SK-N-SH (cell line): Measurements from ENCODE around the gene SH3BP1. TPM values are rescaled to one million over a fixed set of nuclear protein-coding genes. Genes with fewer than 3 reads are reported as not detected.

ENCODE experiments used
- CTCF ChIA-PET: fragments of 300-600, 350-600 bp; formaldehyde crosslinking; extraction: SDS; loops from one replicate; lab custom pipeline; 2021; lab: Yijun Ruan, JAX
- POLR2A ChIA-PET: fragments of 350-600 bp; sonication (Branson Sonifier 250); formaldehyde crosslinking; extraction: SDS; loops from one replicate; lab custom pipeline; 2020; ENCODE audit warnings: antibody characterized with exemption, inconsistent platforms; lab: Yijun Ruan, JAX
- DNase-seq: peaks from one replicate; pipeline ENCODE4 v3.0.0; 2012
- H2AFZ ChIP-seq: fragments of 200-600 bp; sonication (generic); 2 replicates; pipeline ENCODE4 v1.8.1; 2016; ENCODE audit warnings: antibody characterized with exemption, mild to moderate bottlenecking, low read depth
- H3F3A ChIP-seq: fragments of 200-600 bp; sonication (generic); replicated peaks from 2 replicates; pipeline ENCODE3; 2016; ENCODE audit warnings: antibody characterized with exemption, mild to moderate bottlenecking; ENCODE audit not compliant: insufficient read depth
- H3K27ac ChIP-seq, 2 experiments: fragments of 200-500 bp in 1 of 2; fragments of 200-600 bp in 1 of 2; sonication (Bioruptor generic) in 1 of 2; sonication (generic), shearing (Covaris generic) in 1 of 2; 2 replicates each; pipeline versions ENCODE4 v1.5.1 to v1.6.1; 2014 to 2016; ENCODE audit warnings: low read depth in 2 of 2, inconsistent platforms in 1 of 2, low read length in 1 of 2, mild to moderate bottlenecking in 1 of 2, mixed read lengths in 1 of 2
- H3K27me3 ChIP-seq: fragments of 200-600 bp; sonication (generic), shearing (Covaris generic); 2 replicates; pipeline ENCODE4 v1.6.1; 2016; ENCODE audit warnings: mixed run types; ENCODE audit not compliant: insufficient read depth
- H3K36me3 ChIP-seq, 2 experiments: fragments of 200-500 bp in 1 of 2; fragments of 200-600 bp in 1 of 2; sonication (Bioruptor generic) in 1 of 2; sonication (generic) in 1 of 2; replicated peaks in 1 of 2; 2 replicates each; pipeline versions ENCODE3 to v1.5.1; 2014 to 2016; ENCODE audit warnings: low read length in 1 of 2, mild to moderate bottlenecking in 1 of 2; ENCODE audit not compliant: insufficient read depth in 2 of 2, control insufficient read depth in 1 of 2
- H3K4me1 ChIP-seq, 2 experiments: fragments of 200-500 bp in 1 of 2; fragments of 200-600 bp in 1 of 2; sonication (Bioruptor generic) in 1 of 2; sonication (generic), shearing (Covaris generic) in 1 of 2; 2 replicates each; pipeline versions ENCODE4 v1.5.1 to v1.6.1; 2014 to 2016; ENCODE audit warnings: low read depth in 1 of 2, low read length in 1 of 2, mixed run types in 1 of 2; ENCODE audit not compliant: insufficient read depth in 2 of 2, control insufficient read depth in 1 of 2
- H3K4me2 ChIP-seq: fragments of 200-600 bp; sonication (generic), shearing (Covaris generic); 2 replicates; pipeline ENCODE4 v1.6.1; 2017; ENCODE audit warnings: mixed run types
- H3K4me3 ChIP-seq, 2 experiments: fragments of 200-500 bp in 1 of 2; fragments of 200-600 bp in 1 of 2; sonication (Bioruptor generic) in 1 of 2; sonication (generic), shearing (Covaris generic) in 1 of 2; 2 replicates each; pipeline versions ENCODE4 v1.5.1 to v1.8.1; 2014 to 2016; ENCODE audit warnings: low read depth in 2 of 2, inconsistent platforms in 1 of 2, low read length in 1 of 2, mild to moderate bottlenecking in 1 of 2, mixed read lengths in 1 of 2, moderate library complexity in 1 of 2
- H3K79me2 ChIP-seq: fragments of 200-600 bp; sonication (generic); 2 replicates; pipeline ENCODE4 v1.8.1; 2017; ENCODE audit warnings: mild to moderate bottlenecking; ENCODE audit not compliant: insufficient read depth
- H3K9ac ChIP-seq: fragments of 200-600 bp; sonication (generic); 2 replicates; pipeline ENCODE4 v1.6.1; 2017; ENCODE audit warnings: mixed run types
- H3K9me2 ChIP-seq: fragments of 200-600 bp; sonication (generic); 2 replicates; pipeline ENCODE4 v1.6.1; 2017; ENCODE audit warnings: mixed run types
- H3K9me3 ChIP-seq: fragments of 200-600 bp; sonication (generic); 2 replicates; pipeline ENCODE4 v1.6.1; 2017; ENCODE audit warnings: mixed run types, mild to moderate bottlenecking, moderate library complexity
- H4K20me1 ChIP-seq: fragments of 200-600 bp; sonication (generic); 2 replicates; pipeline ENCODE4 v1.6.1; 2017; ENCODE audit warnings: mild to moderate bottlenecking, mixed run types; ENCODE audit not compliant: insufficient read depth
- CHD2 ChIP-seq: fragments of 150-350 bp; IDR thresholded peaks from 2 replicates; pipeline ENCODE4 v1.6.1; 2018; ENCODE audit warnings: low read length; ENCODE audit not compliant: partially characterized antibody
- ELF1 ChIP-seq: IDR thresholded peaks from 2 replicates; pipeline ENCODE4 v1.4.0; 2012
- EP300 ChIP-seq, 2 experiments: IDR thresholded peaks; 2 replicates each; pipeline versions ENCODE4 v1.4.0 to v1.6.1; 2012; ENCODE audit warnings: borderline replicate concordance in 1 of 2, low read depth in 1 of 2, low read length in 1 of 2
- EZH2phosphoT487 ChIP-seq: fragments of 200-600 bp; sonication (generic); IDR thresholded peaks from 2 replicates; pipeline ENCODE4 v1.6.1; 2017; ENCODE audit warnings: low read depth, mixed run types, mild to moderate bottlenecking, antibody characterized with exemption, moderate library complexity, borderline replicate concordance
- FOXJ3 ChIP-seq: sonication (generic); formaldehyde crosslinking; IDR thresholded peaks from 2 replicates; pipeline ENCODE4 v1.5.1; 2020; ENCODE audit warnings: mild to moderate bottlenecking, missing genetic modification reagents
- FOXM1 ChIP-seq: IDR thresholded peaks from 2 replicates; pipeline ENCODE4 v1.4.0; 2012; ENCODE audit warnings: low read depth, mild to moderate bottlenecking
- JUND ChIP-seq: IDR thresholded peaks from 2 replicates; pipeline ENCODE4 v1.4.0; 2012
- NFIC ChIP-seq: IDR thresholded peaks from 2 replicates; pipeline ENCODE4 v1.4.0; 2012; ENCODE audit warnings: borderline replicate concordance
- NRF1 ChIP-seq: IDR thresholded peaks from 2 replicates; pipeline ENCODE4 v1.6.1; 2012; ENCODE audit warnings: low read depth, mild to moderate bottlenecking, low read length
- POLR2AphosphoS5 ChIP-seq: IDR thresholded peaks from 2 replicates; pipeline ENCODE4 v1.6.1; 2012; ENCODE audit warnings: low read depth, low read length
- RAD21 ChIP-seq: IDR thresholded peaks from 2 replicates; pipeline ENCODE4 v1.6.1; 2012; ENCODE audit warnings: mild to moderate bottlenecking, low read length
- RCOR1 ChIP-seq: fragments of 150-350 bp; IDR thresholded peaks from 2 replicates; pipeline ENCODE4 v1.6.1; 2017; ENCODE audit warnings: antibody characterized with exemption, low read length
- RFX5 ChIP-seq: IDR thresholded peaks from 2 replicates; pipeline ENCODE4 v1.6.1; 2012; ENCODE audit warnings: mild to moderate bottlenecking, improper control_type of control experiment, low read length
- RXRA ChIP-seq: IDR thresholded peaks from 2 replicates; pipeline ENCODE4 v1.4.0; 2012; ENCODE audit warnings: low read depth, mild to moderate bottlenecking, borderline replicate concordance
- SIN3A ChIP-seq: IDR thresholded peaks from 2 replicates; pipeline ENCODE4 v1.6.1; 2012; ENCODE audit warnings: low read depth, mild to moderate bottlenecking, low read length, moderate library complexity, borderline replicate concordance
- SMC3 ChIP-seq: IDR thresholded peaks from 2 replicates; pipeline ENCODE4 v1.6.1; 2012; ENCODE audit warnings: low read depth, low read length, improper control_type of control experiment
- TAF1 ChIP-seq: IDR thresholded peaks from 2 replicates; pipeline ENCODE4 v1.6.1; 2012; ENCODE audit warnings: low read depth, mild to moderate bottlenecking, low read length, moderate library complexity, borderline replicate concordance
- TEAD4 ChIP-seq: IDR thresholded peaks from 2 replicates; pipeline ENCODE4 v1.4.0; 2012; ENCODE audit warnings: mild to moderate bottlenecking, borderline replicate concordance; ENCODE audit not compliant: insufficient read depth
- WGBS: methylation state at CpG from one replicate; pipeline ENCODE4 v1.1.6; 2017; ENCODE audit warnings: low lambda C conversion rate; 5-methylcytosine and 5-hydroxymethylcytosine counted together
- polyA plus RNA-seq, 3 experiments: library from polyadenylated mRNA; depleted of rRNA; stranded (reverse); fragments of >200 nt; gene quantifications; 2 replicates each; pipeline ENCODE4 v1.2.3, GENCODE V29; 2012
- TF ChIP-seq, protein P1 (sequence below): fragments of 200-600 bp; sonication (generic); IDR thresholded peaks from 2 replicates; pipeline ENCODE4 v1.6.1; 2017; ENCODE audit warnings: antibody characterized with exemption, mild to moderate bottlenecking, moderate library complexity
- TF ChIP-seq, protein P2 (sequence below): fragments of 150-350 bp; IDR thresholded peaks from 2 replicates; pipeline ENCODE4 v1.6.1; 2017; ENCODE audit warnings: antibody characterized with exemption, low read length, low read depth, borderline replicate concordance
- TF ChIP-seq, protein P3 (sequence below): fragments of 150-350 bp; IDR thresholded peaks from 2 replicates; pipeline ENCODE4 v1.6.1; 2016; ENCODE audit warnings: mild to moderate bottlenecking, low read depth, low read length
- TF ChIP-seq, protein P4 (sequence below): IDR thresholded peaks from 2 replicates; pipeline ENCODE4 v1.4.0; 2012; ENCODE audit warnings: low read depth, borderline replicate concordance

SH3BP1 gene
- polyA plus RNA-seq, 1 of the 3 experiments (the other 2 are of a cell fraction), result 8.9 TPM

DNA sequence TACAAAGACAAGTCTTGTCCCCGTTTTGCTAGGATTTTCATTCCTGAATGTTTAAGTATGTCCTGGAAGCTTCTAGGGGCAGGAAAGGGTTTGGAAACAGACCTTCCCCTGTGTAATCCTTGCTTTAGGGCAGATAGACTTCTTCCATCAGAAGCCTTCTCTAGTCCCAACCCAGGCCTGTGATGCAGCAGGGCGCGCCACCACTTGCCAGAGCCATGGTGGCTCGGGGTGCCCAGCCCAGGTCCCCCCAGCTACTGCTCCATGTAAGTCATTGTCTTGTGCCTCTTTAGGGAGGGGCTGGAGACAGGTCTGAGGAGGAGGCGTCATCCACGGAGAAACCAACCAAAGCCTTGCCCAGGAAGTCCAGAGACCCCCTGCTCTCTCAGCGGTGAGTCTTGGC, 50.9 kb downstream of the SH3BP1 start:
- CTCF ChIA-PET, result interaction anchor here (2.5 to 44.3 kb wide), 2 partner anchors 9 to 57 kb away, joined by 8 to 898 read pairs; partner anchors contain the start of gene SH3BP1
- H3K27me3 ChIP-seq, result no peaks in the 10 kb centered on the region

DNA sequence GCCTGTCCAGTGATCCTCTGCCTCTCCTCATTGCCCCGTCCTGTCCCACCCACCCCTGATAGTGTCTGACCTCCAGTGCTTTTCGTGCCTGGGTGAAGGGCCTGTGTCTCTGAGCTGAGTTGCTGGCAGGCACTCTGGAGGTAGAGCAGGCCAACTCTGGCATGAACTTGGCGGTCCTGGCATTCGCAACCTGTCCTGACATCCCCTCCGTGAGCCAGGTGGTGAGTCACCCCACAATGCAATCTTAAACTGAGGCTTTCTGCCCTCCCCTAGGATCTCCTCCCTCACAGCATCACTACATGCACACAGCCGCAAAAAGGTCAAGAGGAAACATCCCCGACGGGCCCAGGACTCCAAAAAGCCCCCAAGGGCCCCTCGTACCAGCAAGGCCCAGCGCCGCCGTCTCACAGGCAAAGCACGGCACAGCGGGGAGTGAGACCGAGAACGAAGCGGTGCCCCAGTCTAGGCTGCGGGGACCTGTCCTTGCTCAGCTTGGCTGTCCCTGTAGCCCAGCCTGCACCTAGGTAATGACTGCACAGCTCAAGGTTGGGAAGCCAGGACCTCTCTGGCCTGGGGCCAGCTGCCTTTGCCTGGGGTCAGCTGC, 51.5 kb downstream of the SH3BP1 start:
- POLR2A ChIA-PET, result no interaction called here
- H3K36me3 ChIP-seq, result peaks cover 12 to 43% of the 10 kb centered on the region in 2 experiments
- H3K9ac ChIP-seq, result no peak overlapping the region
- H3K79me2 ChIP-seq, result peaks cover 20% of the 10 kb centered on the region
- H3K4me3 ChIP-seq, result no peak overlapping the region
- 79% methylated on average over 3 of the region's 18 CpGs for WGBS
- H3K4me1 ChIP-seq, result peaks cover 1 to 13% of the 10 kb centered on the region in 2 experiments; a peak in 2 of 4 replicates
- CTCF ChIA-PET, result interaction anchor here (2.5 to 44.3 kb wide), 2 partner anchors 9 to 57 kb away, joined by 8 to 898 read pairs; partner anchors contain the start of gene SH3BP1
- no peak overlapping the region for H3K27ac ChIP-seq
- no peak overlapping the region for H2AFZ ChIP-seq
- no peaks in the 10 kb centered on the region for H4K20me1 ChIP-seq
- no peaks in the 10 kb centered on the region for H3K27me3 ChIP-seq
- peaks cover 11% of the 10 kb centered on the region for H3F3A ChIP-seq
- DNase-seq, result no peak
- H3K9me2 ChIP-seq, result no peaks in the 10 kb centered on the region
- H3K9me3 ChIP-seq, result no peaks in the 10 kb centered on the region
- H3K4me2 ChIP-seq, result no peak overlapping the region
- no peak for TF ChIP-seq EZH2phosphoT487
- TF ChIP-seq ELF1, result no peak
- no peak for TF ChIP-seq TEAD4
- TF ChIP-seq, protein P1, sequence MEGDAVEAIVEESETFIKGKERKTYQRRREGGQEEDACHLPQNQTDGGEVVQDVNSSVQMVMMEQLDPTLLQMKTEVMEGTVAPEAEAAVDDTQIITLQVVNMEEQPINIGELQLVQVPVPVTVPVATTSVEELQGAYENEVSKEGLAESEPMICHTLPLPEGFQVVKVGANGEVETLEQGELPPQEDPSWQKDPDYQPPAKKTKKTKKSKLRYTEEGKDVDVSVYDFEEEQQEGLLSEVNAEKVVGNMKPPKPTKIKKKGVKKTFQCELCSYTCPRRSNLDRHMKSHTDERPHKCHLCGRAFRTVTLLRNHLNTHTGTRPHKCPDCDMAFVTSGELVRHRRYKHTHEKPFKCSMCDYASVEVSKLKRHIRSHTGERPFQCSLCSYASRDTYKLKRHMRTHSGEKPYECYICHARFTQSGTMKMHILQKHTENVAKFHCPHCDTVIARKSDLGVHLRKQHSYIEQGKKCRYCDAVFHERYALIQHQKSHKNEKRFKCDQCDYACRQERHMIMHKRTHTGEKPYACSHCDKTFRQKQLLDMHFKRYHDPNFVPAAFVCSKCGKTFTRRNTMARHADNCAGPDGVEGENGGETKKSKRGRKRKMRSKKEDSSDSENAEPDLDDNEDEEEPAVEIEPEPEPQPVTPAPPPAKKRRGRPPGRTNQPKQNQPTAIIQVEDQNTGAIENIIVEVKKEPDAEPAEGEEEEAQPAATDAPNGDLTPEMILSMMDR, result no peak
- TF ChIP-seq FOXJ3 (CRISPR knock-in tag), result no peak
- TF ChIP-seq SMC3, result no peak
- no peak for TF ChIP-seq EP300 (IDR thresholded peaks at IDR 0.05; ENCODE audit: borderline replicate concordance in 1 of 2, low read depth in 1 of 2, low read length in 1 of 2)
- no peak for TF ChIP-seq POLR2AphosphoS5
- no peak for TF ChIP-seq CHD2
- TF ChIP-seq RCOR1, result no peak

More for the DNA sequence above, 50.9 kb downstream of the SH3BP1 start:
- no peak overlapping the region for H3K4me2 ChIP-seq
- H3K4me1 ChIP-seq, result peaks cover 0 to 9% of the 10 kb centered on the region in 2 experiments; a peak in 1 of 4 replicates
- H3K4me3 ChIP-seq, result no peak overlapping the region
- DNase-seq, result no peak
- peaks cover 20% of the 10 kb centered on the region for H3K79me2 ChIP-seq
- H3K9me2 ChIP-seq, result no peaks in the 10 kb centered on the region
- POLR2A ChIA-PET, result no interaction called here
- H3K9ac ChIP-seq, result no peak overlapping the region
- H3K9me3 ChIP-seq, result no peaks in the 10 kb centered on the region
- no peak for TF ChIP-seq SIN3A
- no peak for TF ChIP-seq POLR2AphosphoS5
- TF ChIP-seq, protein P2, sequence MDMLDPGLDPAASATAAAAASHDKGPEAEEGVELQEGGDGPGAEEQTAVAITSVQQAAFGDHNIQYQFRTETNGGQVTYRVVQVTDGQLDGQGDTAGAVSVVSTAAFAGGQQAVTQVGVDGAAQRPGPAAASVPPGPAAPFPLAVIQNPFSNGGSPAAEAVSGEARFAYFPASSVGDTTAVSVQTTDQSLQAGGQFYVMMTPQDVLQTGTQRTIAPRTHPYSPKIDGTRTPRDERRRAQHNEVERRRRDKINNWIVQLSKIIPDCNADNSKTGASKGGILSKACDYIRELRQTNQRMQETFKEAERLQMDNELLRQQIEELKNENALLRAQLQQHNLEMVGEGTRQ, result no peak
- TF ChIP-seq RAD21, result no peak
- no peak for TF ChIP-seq ELF1
- TF ChIP-seq, protein P3, sequence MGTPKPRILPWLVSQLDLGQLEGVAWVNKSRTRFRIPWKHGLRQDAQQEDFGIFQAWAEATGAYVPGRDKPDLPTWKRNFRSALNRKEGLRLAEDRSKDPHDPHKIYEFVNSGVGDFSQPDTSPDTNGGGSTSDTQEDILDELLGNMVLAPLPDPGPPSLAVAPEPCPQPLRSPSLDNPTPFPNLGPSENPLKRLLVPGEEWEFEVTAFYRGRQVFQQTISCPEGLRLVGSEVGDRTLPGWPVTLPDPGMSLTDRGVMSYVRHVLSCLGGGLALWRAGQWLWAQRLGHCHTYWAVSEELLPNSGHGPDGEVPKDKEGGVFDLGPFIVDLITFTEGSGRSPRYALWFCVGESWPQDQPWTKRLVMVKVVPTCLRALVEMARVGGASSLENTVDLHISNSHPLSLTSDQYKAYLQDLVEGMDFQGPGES, result no peak
- no peak for TF ChIP-seq TAF1
- TF ChIP-seq FOXJ3 (CRISPR knock-in tag), result no peak
- no peak for TF ChIP-seq FOXM1
- no peak for TF ChIP-seq CHD2
- no peak for TF ChIP-seq NRF1
- no peak for TF ChIP-seq EP300 (IDR thresholded peaks at IDR 0.05; ENCODE audit: borderline replicate concordance in 1 of 2, low read depth in 1 of 2, low read length in 1 of 2)
- TF ChIP-seq RFX5, result no peak
- TF ChIP-seq, protein P4, sequence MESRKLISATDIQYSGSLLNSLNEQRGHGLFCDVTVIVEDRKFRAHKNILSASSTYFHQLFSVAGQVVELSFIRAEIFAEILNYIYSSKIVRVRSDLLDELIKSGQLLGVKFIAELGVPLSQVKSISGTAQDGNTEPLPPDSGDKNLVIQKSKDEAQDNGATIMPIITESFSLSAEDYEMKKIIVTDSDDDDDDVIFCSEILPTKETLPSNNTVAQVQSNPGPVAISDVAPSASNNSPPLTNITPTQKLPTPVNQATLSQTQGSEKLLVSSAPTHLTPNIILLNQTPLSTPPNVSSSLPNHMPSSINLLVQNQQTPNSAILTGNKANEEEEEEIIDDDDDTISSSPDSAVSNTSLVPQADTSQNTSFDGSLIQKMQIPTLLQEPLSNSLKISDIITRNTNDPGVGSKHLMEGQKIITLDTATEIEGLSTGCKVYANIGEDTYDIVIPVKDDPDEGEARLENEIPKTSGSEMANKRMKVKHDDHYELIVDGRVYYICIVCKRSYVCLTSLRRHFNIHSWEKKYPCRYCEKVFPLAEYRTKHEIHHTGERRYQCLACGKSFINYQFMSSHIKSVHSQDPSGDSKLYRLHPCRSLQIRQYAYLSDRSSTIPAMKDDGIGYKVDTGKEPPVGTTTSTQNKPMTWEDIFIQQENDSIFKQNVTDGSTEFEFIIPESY, result no peak
- no peak for TF ChIP-seq RXRA
- TF ChIP-seq NFIC, result no peak
- no peak for TF ChIP-seq JUND
- no peak overlapping the region for H2AFZ ChIP-seq
- H3K36me3 ChIP-seq, result peaks cover 12 to 43% of the 10 kb centered on the region in 2 experiments
- peaks cover 6% of the 10 kb centered on the region for H3F3A ChIP-seq
- 94% methylated on average over 4 of the region's 7 CpGs for WGBS
- no peaks in the 10 kb centered on the region for H4K20me1 ChIP-seq
- H3K27ac ChIP-seq, result no peak overlapping the region
